ENCODE data around the gene CD151. TPM values are rescaled to one million over a fixed set of nuclear protein-coding genes. Genes with fewer than 3 reads are reported as not detected.

The CD151 gene
- total RNA-seq, 1 donor from 2014 or later = 154 TPM

GRCh38 chr11:795634-796564 is 36.9 kb upstream of the CD151 start:
- Mint-ChIP-seq H3K27me3 (no peaks in the 10 kb centered on the region), H3K27ac (no peak overlapping the region), H3K4me1 (ENCODE audit: low read depth) (peaks cover 7% of the 10 kb centered on the region), H3K4me3 (ENCODE audit: low read depth) (peak overlapping the region; percentile 82), H3K9me3 (ENCODE audit: low read depth) (no peaks in the 10 kb centered on the region), H3K36me3 (ENCODE audit: insufficient read depth) (no peaks in the 10 kb centered on the region)
- no peak for DNase-seq (ENCODE audit: low spot score, unreplicated experiment)
- no peak for TF ChIP-seq CTCF (IDR thresholded peaks at IDR 0.05; ENCODE audit: unreplicated experiment)

- no peaks in the 10 kb centered on the region for H3K9me3 Mint-ChIP-seq (ENCODE audit: low read depth)
- peaks cover 7% of the 10 kb centered on the region for H3K4me1 Mint-ChIP-seq (ENCODE audit: low read depth)
- H3K27me3 Mint-ChIP-seq = no peaks in the 10 kb centered on the region
- no peak for DNase-seq (ENCODE audit: low spot score, unreplicated experiment)
- H3K27ac Mint-ChIP-seq = peak overlapping the region; percentile 80
- H3K4me3 Mint-ChIP-seq (ENCODE audit: low read depth) = peak overlapping the region; percentile 82
- no peak for TF ChIP-seq CTCF (IDR thresholded peaks at IDR 0.05; ENCODE audit: unreplicated experiment)
- H3K36me3 Mint-ChIP-seq (ENCODE audit: insufficient read depth) = no peaks in the 10 kb centered on the region
Measured at GRCh38 chr11:796565-797295, 36.0 kb upstream of the CD151 start.

GRCh38 chr11:797296-798092 is 35.3 kb upstream of the CD151 start:
- Mint-ChIP-seq H3K4me3 (ENCODE audit: low read depth) (peak overlapping the region; percentile 82), H3K27ac (peak overlapping the region; percentile 92), H3K9me3 (ENCODE audit: low read depth) (no peaks in the 10 kb centered on the region), H3K4me1 (ENCODE audit: low read depth) (peaks cover 7% of the 10 kb centered on the region), H3K27me3 (no peaks in the 10 kb centered on the region), H3K36me3 (ENCODE audit: insufficient read depth) (no peaks in the 10 kb centered on the region)
- DNase-seq (ENCODE audit: low spot score, unreplicated experiment) = no peak
- no peak for TF ChIP-seq CTCF (IDR thresholded peaks at IDR 0.05; ENCODE audit: unreplicated experiment)

GRCh38 chr11:798093-798713 is 34.5 kb upstream of the CD151 start, which contains the start of gene SLC25A22:
Gene SLC25A22 (minus strand): TSS chr11:798281. CDS start chr11:795006, 3,275 bp downstream.
- Mint-ChIP-seq H3K27ac (peak within 1 kb of the TSS; percentile 92), H3K9me3 (ENCODE audit: low read depth) (no peaks in the 10 kb centered on the region), H3K36me3 (ENCODE audit: insufficient read depth) (no peaks in the 10 kb centered on the region), H3K4me3 (ENCODE audit: low read depth) (peak within 1 kb of the TSS; percentile 82), H3K4me1 (ENCODE audit: low read depth) (peaks cover 7% of the 10 kb centered on the region), H3K27me3 (no peaks in the 10 kb centered on the region)
- peak; percentile 86 for DNase-seq (ENCODE audit: low spot score, unreplicated experiment)
- peak; percentile 83 for TF ChIP-seq CTCF (IDR thresholded peaks at IDR 0.05; ENCODE audit: unreplicated experiment)

Data from progenitor cell of endocrine pancreas (in vitro differentiated cells).